ENCODE results near the gene MXRA8.
A peak's percentile ranks its signal among the peaks of the same experiment; 100 is the strongest.
"Not testable (repeated sequence)": the region's sequence is repeated elsewhere in the genome, so short reads cannot be mapped to it uniquely, and the experiment has no call there.

MXRA8 gene

GRCh38 chr1:1318777-1319645 is 39.3 kb downstream of the MXRA8 start:
- no peak for DNase-seq

DNA sequence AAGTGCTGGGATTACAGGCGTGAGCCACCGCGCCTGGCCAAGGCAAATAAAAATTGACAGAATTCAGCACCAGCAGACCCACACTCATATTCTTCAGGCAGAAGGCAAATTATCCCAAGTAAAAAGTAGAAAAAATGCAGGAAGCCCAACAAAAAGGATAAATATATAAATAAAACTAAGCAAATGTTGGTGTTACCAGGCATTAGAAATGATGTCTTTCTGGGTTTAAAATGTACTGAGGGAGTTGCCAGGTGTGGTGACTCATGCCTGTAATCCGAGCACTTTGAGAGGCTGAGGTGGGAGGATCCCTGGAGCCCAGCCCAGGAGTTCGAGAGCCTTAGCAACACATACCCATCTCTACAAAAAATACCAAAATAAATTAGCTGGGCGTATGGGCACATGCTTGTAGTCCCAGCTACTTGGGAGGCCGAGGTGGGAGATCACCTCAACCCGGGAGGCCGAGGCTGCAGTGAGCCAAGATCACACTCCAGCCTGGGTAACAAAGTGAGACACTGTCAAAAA is 40.2 kb downstream of the MXRA8 start:
- no peak for DNase-seq

GRCh38 chr1:1317420-1317819 is 40.9 kb downstream of the MXRA8 start:
- DNase-seq = no peak

- not testable (repeated sequence) for DNase-seq
Measured at GRCh38 chr1:1316199-1316598, 42.2 kb downstream of the MXRA8 start.

DNA sequence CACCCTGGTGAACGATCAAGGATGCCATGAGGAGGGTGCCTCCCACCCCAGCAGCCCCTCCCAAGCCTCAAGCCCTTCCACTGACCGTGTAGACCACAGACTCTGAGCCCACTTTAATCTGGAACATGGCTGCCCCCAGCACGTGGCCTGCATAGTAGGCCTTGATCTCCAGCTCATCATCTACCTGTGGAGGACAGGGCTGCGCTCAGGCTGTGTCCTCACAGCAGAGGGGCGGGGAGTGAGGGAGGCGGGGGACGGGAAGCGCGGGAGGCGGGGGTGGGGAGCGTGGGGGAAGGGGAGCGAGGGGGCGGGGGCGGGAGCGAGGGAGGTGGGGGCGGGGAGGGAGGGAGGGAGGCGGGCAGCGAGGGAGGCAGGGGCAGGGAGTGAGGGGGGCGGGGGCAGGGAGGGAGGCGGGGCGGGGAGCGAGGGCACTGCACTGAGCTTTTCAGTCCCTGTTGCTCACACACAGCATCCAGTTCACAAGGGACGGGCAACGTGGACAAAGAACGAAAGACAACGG is 42.9 kb downstream of the MXRA8 start:
- no peak for DNase-seq

DNA sequence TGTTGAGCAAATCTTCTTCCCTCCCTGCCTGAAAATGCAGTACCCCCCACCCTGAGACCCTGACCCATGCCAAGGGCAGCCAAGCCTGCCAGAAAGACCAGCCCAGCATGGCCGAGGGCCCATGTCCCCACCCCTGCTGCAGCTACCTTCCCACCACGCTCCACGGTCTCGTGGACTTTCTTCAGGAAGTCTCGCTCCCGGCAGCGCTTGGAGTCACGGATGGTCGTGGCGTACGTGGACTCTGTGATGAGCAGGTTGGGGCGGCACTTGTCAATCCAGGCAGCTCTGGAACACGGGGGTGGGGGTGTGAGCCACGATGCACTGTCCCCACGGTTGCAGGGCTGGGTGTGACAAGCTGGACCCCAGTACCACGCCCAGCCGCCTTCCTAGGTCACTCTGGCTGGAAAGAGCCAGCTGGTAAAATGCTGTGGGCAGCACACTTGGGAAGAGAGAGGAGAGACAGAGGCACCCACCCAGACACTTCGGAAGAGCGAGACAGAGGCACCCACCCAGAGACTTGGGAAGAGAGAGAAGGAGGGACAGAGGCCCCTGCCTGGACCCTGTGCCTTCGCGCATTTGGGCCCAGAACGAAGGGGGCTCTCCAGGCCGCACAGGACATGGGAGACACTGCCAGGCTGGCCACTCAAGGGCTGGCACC is 43.5 kb downstream of the MXRA8 start:
- no peak for DNase-seq

GRCh38 chr1:1314237-1314586 is 44.1 kb downstream of the MXRA8 start:
- DNase-seq = no peak

DNA sequence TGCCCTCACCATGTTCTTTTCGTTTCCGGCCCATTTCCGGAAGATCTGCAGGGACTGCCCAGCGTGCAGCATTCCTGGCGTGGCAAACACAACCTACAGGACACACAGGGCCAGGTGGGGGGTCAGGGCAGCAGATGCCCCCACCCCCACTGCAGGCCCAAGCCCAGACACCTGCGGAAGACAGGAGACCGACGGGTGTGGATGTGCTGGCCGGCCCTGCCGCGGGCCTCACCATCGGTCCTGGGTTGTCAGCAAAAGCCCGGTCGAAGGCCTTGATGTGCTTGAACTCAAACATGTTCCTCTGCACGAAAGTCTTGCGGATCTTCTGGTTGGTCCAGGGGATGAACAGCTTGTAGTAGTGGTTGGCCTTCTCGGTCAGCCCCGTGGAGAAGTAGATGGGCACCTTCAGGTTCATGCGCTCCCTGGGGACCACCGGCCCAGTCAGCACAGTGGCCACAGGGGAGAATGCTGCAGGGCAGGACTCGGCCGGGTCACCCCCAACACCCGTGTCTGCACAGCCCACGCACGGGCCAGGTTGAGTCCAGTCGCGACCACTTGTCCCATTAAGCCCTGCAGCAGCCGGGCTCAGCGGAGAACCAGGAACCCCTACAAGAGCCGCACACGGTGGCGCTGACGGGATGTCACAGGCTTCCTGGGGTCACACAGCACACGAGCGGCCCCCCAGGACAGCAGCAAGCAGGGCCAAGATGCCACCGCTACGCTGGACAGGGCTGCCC is 44.7 kb downstream of the MXRA8 start:
- no peak for DNase-seq

- DNase-seq = no peak
Measured at GRCh38 chr1:1312450-1313314, 45.7 kb downstream of the MXRA8 start.

- no peak for DNase-seq
Measured at GRCh38 chr1:1311107-1312104, 46.9 kb downstream of the MXRA8 start.

GRCh38 chr1:1310476-1311053 is 47.8 kb downstream of the MXRA8 start:
- no peak for DNase-seq

DNA sequence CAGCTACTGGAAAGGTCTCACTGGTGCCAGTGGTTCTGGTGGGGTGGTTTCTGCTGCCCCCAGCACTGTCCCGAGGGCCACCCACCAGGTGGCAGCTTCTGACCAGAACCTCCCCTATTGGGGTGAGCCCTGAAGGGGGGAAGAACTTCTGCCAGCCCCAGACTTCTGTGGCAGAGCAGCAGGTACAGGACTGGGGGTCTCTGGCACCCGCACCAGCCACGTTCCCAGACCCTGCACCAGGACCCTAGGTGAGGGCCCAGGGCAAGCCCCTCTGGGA is 48.3 kb downstream of the MXRA8 start:
- no peak for DNase-seq

- no peak for DNase-seq
Measured at GRCh38 chr1:1309251-1310108, 48.9 kb downstream of the MXRA8 start.

- no peak for DNase-seq
Measured at GRCh38 chr1:1308756-1309250, 49.6 kb downstream of the MXRA8 start.

GRCh38 chr1:1307923-1308755 is 50.2 kb downstream of the MXRA8 start, which contains the start of the genes ACAP3 and PUSL1:
Gene ACAP3 (minus strand): TSS chr1:1307930. CDS start chr1:1307815, 115 bp downstream.
Gene PUSL1 (plus strand): TSS chr1:1308597. CDS start chr1:1308644, 47 bp downstream.
- DNase-seq = peak; percentile 90

DNA sequence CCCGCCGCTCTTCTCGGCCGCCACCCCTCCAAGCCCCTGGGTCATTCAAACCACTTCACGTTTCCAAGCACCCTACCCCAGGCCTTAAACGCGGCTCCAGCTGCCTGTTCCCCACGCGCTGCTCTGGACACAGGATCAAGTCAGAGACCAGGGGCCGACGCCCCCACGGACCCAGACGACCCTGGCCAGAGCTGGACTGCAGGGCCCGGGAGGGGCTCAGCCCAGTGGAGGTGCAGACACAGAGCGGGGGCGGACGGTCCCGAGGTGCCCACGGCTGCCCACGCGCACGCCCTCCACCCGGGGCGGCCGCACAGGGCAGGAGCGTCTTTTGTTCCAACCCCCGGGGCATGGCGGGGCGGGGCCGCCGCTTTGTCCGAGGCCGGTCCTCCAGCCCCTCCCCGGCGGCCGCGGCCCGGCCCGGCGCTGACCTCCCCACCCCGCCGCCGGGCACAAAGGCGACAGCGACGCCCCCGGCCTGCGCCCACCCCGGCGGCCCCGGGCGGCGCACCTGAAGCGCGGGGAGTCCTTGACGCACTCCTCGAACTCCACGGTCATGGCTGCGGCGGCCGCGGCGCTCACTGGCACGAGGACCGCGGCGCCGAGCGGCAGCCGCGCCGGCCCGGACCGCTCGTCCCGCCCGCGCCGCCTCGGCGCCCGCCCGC is 51.0 kb downstream of the MXRA8 start:
- no peak for DNase-seq

GRCh38 chr1:1306661-1307260 is 51.6 kb downstream of the MXRA8 start:
- DNase-seq = no peak
